ENCODE measurements around the gene SRGAP3.

The SRGAP3 gene

DNA sequence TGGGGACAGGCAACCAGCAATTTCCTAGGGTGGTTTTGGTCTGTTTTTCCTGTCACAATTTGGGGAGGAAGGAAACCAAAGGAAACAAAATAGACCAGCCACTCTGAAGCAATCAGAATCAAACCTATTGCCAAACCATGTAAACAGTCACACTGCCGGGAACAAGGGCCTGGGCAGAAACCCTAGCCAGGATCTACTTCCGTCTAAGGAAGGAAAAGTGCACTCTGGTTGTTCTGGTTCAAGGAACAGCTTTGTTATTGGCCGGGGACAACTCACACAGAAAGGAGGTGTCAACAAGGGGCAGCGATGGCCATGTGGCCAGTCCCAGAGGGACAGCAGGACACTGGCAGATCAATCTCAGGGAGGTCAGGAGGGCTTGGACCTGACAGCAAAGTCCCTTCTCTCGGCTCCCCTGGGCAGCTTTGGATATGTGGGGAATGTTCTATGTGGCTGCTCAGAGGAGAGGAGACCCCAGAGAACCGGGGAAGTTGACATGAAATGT is 268.6 kb downstream of the SRGAP3 start:
- no peak for DNase-seq

DNA sequence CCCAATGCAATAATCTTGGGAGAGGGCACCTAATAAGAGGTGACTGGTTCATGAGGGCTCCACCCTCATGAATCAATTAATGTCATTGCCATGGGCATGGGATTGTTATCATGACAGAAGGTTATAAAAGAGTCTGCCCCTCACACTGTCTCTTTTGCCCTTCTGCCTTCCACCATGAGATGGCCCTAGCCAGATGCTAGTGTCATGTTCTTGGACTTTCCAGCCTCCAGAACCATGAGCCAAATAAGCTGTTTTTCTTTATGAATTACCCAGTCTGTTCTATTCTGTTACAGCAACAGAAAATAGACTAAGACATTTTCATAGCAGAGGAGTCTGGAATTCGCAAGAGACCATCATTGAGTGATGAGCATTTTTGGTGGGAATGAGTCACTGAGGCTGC is 270.2 kb downstream of the SRGAP3 start:
- no peak for DNase-seq

DNA sequence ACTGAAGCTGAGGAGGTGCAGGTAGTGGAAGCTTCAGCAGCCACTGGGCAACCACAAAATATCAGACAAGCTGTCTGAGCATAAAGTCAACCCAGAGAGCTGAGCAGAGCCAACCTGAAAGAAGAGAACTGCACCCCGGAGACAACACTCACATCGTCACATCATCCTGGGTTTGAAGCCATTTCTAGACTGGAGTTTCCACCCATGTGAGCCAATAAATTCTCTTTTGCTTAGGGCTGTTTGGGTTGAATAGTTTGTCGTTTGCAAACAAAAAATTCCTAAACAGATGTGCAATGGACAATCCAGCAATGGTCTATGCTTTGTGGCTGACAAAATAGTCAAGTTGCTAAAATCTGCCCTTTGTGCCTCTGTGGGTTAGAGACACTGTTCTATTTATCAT is 270.9 kb downstream of the SRGAP3 start:
- DNase-seq: no peak

DNA sequence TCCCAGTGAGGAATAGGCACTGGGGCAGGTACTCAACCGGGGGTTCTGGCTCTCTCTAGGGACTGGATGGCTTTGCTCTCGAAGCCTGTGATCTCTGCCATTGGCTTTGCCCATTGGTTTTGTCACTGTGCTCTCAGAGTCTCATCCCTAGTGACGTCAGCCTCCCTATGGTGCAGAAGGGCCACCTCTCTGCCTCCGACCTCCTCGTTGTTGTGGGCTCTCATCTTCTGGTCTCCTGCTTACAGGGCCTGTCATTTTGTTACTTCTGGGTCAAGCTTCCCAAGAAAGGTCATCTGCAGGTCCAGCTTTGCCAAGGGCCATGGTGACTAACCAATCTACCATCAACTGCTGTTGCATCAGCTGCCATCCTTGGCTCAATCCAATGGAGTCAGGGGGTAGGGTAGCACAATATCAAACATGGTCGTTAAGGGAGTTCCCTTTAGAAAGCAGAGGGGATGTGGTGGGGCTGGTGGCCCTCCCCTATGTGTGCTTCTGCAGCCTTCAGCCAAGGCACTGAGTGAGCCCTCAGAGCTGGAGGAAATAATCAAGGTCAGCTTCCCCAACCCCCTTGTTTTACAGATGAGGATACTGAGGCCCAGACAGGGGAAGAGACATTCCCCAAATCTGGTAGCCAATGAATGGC is 272.8 kb downstream of the SRGAP3 start:
- DNase-seq: no peak

DNA sequence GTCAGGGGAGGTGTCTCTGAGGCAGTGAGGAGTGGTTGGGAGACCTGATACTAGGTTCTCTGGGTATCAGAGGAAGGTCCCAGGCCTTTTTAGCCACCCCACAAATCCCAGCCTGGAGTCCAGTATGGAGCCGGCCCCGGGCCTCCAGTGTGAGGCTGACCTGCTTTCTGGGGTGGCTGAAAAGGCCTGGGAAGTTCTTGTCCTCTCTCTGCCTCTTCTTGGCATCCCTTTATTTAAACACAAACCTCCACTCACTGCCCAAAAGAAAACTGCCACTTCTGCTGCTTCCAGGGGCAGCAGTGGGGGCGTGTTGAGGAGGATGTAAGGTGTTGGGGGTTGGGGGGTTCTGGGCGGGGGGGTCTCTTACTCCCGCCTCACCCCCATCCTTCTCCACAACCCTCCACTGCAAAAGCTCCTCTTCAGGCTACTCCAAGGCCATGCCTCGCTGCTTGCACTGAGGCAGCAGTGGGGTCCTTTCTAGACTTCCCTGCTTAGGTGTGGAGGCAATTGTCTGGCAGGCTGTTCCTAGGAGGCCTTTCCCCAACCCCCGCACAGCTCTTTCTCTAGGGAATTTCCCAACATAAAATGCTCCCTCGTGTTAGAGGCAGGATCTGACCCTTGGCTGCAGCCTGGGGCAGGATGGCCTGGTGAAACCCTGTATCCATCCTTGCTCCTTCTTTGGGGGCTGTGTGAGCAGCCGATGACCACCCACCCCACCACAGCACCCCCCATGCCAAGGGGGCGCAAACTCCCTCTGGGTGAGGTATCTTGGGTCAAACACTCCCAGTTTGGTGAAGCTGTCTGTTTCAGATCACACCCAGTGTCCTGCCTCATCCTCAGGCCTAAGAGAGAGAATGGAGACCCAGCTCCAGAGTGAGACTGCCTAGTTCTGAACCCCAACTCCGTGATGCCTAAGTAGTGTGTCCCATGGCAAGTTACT is 274.1 kb downstream of the SRGAP3 start:
- DNase-seq: no peak

DNA sequence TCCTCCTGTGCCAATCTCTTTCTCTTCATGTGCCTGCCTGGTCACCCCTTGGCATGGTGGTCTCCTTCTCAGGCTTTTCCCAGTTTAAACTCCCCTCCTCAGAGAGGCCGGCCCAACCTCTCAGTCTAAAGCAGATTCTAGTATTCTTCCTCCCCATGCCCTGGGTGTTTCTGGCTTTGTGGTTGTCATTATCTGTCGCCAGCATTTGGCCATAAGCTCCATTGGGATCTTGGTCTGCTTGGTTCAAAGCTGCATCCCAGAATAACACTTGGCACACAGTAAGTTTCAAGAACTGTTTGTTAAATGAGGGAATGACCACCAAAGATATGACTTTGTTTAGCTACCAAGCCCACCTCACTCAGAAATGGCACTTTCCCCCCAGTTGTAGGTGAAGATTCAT is 275.0 kb downstream of the SRGAP3 start:
- no peak for DNase-seq

DNA sequence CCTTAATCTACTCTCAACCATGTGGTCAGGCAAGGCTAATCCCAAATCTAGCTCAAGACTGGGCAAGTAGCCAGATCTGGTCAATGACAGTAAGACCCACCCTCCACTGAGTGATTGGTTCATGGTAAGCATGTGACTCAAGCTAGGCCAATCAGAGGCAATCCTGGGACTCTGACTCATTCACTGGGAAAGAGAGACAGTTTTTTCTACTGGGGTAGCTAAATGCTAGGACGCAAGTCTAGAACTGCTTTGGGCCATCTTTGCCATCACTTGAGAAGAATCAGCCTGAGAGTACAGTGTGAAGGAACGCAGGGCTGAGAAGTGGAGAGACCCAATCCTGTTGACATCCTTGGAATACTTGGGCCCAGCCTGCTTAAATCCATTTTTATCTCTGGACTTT is 276.8 kb downstream of the SRGAP3 start:
- no peak for DNase-seq

DNA sequence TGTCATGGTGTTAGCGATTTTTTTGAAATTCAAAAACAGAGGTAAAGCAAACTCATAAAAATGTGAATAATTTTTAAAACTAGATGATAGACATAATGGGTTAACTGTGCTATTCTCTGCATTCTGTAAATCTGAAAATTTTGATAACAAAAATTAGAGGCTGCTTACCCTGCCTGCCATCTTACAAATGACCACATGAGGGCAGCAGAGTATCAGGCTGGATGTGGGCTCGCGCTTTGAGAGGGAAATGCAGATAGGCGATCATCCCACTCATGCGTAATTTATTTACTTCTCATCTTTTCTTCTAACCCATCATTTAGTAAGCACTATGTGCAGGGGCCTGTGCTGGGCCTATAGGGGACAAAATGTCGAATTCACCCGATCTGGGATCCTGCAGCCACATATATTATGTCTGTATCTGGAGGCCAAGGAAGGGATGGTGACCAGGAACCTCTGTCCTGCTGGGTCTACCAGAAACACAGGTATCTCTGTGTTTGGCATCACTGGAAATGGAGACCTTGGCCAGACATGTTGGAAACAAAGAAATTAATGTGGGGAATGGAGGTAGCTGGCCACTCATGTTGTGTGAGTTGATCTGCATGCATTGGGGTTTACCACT is 278.4 kb downstream of the SRGAP3 start:
- DNase-seq: peak; percentile 63

DNA sequence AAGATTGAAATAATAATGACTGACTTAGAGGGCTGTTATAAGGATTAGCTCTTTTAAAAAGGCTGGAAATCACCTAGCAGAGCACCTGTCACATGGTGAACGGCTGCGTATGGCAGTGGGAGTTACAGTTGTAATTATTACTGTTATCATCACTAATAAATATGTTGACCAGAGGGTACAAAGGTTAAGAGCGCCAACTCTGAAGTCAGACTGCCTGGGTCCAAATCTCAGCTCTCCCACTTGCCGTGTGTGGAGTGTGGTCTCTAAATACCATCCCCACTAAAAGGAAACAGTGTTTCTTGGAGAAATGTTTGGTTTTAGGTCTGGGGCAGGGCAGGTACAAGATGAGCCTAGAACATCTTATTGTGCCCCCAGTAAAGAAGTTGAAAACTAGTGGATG is 280.2 kb downstream of the SRGAP3 start:
- no peak for DNase-seq

DNA sequence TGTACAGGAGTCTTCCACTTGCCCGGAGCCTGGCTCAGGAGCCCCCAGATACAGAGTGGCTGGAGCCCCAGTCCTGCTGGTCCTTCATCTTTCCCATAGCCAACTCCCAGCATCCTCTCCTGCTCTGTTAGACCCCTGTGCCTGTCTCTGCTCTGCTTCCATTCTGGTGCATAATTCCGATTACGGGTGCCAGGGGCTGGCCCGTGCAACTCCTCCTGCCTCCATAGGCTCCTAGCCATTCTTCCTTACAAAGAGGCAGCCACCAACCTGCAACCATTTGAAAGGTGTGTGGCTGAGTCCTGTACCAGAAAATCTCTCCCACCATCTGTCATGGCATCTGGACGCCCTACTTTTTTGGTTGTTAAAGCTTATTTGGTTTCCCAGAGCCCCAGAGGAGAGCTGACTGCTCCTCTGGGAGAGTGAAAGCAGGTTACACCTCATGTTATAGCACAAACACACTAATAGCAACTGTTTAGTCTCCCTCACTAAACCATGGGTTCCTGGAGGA is 281.0 kb downstream of the SRGAP3 start:
- DNase-seq: no peak

DNA sequence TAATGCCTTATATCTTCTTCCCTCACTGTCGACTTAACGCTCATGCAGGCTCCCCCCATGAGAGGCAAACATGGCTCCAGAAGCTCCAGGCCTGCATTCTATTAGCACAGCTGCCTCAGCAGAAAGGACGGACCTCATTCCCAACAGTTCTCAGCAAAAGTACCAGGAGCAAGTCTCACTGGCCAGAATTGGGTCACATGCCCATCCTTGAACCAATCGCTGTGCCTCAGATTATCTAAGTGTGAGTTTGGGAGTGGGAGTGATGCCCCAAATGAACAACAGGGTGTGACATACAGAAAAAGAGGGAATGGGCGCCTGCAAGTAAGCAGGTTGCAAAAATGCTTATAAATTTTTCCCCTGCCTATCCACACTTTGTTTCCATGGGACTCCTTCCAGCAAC is 281.9 kb downstream of the SRGAP3 start:
- DNase-seq: no peak

DNA sequence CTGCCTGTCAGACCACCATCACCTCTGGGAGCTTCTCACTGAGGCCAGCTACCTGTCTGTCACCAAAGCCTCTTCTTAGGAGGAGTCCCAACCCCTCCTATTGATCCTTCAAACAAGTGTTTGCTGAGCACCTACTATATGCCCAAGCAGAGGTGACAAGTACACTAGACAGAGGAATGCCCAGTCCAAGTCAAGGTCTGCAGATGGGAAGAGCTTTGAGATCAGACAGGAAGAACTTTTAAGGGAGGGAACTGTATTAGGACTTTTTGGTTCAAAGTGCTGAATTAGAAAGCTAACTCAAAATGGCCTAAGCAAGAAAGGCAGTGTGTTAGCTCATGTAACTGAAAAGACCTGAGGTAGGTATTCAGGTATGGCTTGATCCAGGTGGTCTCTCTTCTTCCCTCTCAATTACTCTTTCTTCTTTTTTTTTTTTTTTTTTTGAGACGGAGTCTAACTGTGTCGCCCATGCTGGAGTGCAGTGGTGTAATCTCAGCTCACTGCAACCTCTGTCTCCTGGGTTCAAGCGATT is 282.6 kb downstream of the SRGAP3 start:
- no peak for DNase-seq

DNA sequence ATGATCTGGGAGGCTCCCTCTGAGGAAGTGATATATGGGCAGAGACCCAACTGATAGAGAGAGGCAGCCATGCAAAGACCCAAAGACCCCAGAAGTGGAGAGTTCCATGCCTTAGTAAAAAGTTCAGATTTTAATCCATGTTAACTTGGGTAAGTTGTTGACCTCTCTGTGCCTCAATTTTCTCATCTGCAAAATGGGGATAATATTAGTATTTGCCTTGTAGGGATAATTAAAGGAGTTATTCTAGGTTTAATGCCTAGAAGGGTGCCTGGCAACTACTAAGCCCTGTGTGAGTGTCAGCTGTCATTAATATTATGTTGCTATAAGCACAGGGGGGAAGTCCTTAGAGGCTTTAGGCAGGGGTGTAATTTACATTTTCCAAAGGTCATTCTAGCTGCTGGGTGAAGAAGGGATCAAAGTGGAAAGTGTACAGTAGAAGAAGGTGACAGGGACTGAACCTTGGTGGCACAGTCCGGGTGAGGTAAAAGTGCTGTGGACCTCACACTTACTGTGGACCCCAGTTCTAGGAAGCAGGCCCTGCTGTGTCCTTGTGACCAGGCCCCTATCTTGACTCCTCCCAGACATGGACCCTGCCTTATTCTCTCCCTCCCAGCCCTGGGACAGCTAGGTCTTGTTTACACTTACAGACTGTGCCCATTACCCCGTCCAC is 283.2 kb downstream of the SRGAP3 start:
- no peak for DNase-seq

DNA sequence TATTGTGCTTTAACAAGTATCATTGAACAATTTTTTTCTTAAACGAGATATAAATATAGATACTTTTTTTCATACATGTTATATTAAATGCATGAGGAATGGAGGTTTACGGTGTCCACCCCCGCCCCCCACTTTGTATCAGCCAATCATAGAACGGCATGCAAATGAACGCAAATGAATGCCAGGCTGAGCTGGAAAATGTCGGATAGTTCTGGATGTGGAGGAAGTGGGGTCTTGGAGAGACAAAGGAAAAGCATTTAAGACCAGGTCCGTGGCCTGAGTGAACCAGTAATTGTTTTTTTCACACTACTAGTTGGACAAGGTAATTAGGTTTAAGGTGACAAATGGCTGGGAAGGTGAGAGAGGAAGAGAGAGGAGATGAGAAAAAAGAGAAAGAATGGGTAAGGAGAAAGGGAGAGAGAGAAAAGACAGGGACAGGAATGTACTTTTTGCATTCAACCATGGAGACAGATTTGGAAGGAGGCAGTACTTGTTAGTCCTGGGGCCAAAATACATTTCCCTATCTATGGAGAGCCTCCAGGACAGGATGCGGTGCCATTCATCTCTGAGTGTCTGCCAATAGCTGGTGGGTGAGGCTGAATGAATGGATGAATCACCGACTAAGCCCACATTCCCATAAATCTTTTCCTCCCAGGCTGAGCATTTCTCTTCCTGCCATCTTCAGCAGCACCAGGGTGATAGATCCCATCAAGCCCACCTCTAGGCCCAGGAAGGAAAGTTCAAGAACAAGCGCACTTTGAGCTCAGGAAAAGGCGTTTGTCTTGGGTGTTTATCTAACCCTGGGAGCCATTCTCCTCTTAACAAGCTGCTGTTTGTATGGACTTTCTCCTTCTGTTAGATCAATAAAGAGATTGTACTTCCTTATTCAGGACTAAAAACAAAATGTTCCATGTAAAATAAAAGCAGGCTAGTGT is 284.7 kb downstream of the SRGAP3 start:
- DNase-seq: no peak

DNA sequence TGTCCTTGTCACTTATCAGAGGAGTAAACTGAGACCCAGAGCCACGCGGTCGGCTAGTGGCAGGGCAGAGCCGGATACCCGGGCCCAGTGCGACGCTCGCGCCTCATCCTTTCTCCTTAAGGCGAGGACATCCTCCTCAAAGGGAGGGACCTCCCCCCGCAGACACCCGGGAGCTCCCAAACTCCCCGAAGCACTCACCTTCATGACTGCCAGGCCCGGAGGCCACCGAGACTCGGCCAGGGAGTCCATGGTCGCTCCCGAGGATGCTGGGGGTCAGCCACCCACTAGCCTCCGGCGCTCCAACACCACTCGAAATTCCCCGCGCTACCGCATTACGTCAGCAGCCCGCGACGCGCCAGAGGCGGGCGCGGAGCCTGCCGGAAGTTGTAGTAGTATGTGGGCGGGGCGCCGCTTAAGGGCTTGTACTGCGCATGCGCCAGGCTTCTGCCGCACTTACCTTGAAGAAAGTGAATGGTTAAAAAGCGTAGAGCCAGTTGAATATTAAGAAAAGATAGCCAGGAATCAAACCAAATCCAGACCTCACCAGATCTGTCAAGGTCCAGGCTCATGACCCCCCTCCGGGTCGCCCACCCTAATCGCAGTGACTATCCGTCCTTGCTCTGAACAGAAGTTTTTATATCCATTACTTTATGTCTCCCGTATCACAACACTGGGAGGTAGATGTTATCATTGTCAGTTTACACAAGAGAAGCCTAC is 286.2 kb downstream of the SRGAP3 start, which contains the start of gene RAD18:
Gene RAD18 (minus strand): TSS at position 336 of the 717 bp plus-strand sequence. CDS start 87 bp downstream, at position 249.
- peak; percentile 89 for DNase-seq

DNA sequence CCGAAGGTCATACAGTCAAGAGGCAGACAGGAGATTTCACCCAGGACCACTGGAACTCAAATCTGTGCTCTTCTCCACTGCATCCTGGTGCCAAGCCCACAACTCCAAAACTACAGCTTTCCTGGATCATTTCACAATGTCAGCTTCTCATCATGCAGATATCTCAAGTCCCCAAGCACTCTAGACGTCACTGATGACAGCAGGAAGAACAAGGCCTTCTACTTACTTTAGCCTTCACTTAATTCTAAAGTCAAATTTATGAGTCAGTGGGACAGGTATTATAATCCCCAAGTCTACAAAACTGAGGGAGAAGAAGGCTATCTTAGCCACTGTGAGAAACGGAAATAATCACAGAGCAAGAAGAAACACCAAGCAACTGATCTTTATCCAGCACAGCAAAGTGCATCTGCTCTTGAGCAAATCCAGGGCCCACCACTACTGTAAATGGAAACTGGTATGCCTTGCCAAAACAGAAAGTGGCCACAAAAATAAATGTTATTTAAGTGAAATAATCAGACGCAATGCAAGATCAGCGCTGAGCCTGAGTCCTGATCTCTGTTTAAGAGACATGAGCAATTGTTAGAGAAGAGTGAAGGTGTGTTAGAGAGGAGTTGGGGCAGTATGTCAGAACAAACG is 287.1 kb downstream of the SRGAP3 start:
- DNase-seq: no peak

DNA sequence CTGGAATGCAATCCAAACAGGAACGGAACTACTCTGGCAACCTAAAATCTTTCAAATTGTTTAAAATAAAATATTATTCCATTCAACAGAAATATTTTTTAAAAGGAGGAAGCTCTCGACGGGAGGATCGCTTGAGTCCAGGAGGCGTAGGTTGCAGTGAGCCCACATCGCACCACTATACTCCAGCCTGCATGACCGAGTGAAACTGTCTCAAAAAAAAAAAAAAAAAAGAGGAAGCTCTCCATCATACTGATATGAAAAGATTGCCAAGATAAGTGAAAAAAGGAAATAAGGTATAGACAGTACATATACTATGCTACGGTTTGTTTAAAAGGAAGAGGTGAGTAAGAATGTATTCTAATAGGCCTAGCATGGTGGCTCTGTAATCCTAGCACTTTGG is 289.8 kb downstream of the SRGAP3 start:
- no peak for DNase-seq

DNA sequence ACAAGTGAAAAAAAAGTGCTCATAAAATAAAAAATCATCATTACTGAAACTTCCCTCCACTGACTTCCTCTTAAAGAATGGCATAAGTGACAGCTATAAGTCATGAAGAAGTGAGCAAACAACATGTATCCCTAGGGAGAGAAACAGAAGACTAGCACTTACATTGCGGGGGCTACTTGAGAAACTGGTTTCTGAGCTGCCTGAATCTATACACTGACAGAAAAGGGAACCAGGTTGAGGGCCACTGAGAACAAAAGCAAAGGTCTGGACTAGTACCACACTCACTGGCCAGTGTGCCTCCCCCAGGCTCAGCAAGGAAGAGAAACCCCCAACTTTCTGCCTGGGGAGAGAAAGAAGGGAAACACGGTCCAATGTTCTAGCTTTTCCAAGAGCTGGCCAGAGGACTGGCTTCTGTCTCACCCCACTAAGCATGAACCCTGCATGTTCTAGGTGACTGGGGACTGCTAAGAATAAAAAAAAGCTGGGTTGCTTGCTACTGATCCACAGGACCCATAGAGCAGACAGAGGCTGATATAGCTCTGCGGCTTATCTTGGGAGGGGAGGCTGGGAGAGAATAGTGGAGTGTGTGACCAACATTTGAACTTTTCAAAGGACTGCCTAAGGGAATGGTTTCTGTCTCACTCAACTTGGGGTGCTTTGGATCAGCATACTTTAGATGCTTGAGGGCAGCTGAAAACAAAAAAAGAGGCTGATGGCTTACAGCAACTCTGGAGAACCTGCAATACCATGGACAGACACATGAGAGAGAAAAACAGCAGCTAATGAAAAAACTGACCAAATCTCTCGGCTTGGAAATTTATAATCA is 294.3 kb downstream of the SRGAP3 start:
- DNase-seq: no peak

DNA sequence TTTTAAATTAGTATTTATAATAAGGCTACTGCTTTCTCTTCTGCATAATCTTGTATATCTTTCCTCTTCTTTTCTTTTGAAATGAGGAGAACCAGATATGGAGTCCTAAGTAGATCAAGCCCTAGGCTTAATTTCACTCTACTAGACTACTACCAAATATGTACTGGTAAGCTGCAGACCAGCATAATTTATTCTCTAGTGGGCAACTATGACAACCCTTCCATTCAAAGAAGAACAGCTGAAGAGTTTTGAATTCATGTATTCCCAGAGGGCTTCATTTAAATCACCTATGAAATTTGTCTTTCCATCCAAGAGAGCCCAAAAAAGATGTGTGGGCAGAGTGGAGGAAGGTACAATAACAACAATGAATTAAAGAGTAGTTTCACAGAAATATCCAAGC is 296.1 kb downstream of the SRGAP3 start:
- no peak for DNase-seq

Measured in activated CD4-positive, alpha-beta T cell treated with anti-CD3 and anti-CD28 coated beads for 1 hour (primary cell).